NCI-H2107 (cell line): ENCODE data around the gene ANXA7.
"Not testable (repeated sequence)": the region's sequence is repeated elsewhere in the genome, so short reads cannot be mapped to it uniquely, and the experiment has no call there.

Source experiments
- DNase-seq: peaks from one replicate; lab custom pipeline; 2025; lab: John Stamatoyannopoulos, UW

ANXA7 gene

DNA sequence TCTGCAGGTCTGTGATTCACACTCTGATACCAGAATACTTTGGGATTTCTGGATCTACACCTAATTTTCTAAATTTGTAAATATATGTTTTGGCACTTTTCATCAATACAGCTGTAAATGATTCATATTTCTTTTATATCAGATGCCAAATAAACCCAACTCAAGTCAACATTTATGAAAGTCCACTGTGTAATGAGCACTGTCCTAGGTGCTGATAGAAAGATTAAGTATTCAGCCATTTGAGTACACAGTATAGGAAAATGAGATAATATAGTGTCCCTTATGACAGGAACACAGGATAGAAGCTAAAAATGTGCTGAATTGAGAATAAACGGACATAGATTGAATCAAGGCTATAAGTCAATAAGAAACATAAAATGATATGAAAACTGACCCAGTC is 6.4 kb downstream of the ANXA7 start:
- no peak for DNase-seq

DNA sequence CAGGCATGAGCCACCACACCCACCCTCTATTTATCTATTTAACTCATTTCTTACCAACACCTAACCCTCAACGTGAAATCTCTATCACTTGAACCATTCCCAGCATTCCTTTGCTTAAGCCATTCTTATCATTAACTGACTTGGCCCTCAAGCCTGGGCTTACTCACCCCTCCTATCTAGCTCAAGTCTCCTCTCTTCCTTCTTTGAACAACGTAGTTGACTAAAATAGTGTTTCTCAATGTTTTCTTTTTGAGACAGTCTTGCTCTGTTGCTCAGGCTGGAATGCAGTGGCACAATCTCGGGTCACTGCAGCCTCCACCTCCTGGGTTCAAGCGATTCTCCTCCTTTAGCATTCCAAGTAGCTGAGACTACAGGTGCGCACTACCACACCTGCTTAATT is 7.0 kb downstream of the ANXA7 start:
- no peak for DNase-seq

DNA sequence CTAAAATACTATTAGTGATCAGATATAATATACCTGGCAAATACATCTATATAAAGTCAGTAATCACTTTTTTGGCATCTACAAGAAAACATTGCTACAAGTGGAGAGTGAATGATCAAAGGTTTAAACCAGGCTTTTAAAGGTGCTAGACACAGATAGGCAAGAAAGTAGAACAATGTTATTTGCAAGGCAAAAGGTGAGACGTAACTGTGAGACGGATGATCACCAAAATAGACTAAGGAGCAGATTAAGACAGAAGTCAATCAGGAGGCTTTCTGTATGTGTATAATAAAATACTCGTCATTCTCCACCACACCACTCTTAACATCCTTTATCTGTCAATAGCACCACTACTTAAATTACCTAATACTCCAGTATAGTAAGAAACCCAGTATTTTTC is 8.3 kb downstream of the ANXA7 start:
- no peak for DNase-seq

GRCh38 chr10:73404690-73405089 is 9.2 kb downstream of the ANXA7 start:
- DNase-seq, result no peak

- no peak for DNase-seq
Observed at GRCh38 chr10:73401636-73402035, 12.2 kb downstream of the ANXA7 start.

DNA sequence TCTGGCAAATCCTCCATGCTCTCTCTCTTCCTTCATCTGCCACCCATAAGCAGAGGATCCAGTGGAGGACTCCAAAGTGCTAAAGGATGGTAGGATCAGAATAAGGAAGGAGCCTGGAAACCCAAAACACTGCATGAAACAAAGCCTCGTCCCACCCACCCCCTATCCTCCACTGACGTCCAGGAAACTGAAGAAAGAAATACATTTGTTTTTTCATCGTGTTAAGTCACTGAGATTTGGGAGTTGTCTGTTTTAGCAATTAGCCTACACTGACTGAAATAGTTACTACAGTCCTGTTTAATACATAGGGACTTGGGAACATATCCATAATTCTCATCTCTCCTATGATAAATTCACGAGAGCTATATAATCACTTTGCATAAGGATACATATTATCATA is 14.8 kb downstream of the ANXA7 start:
- DNase-seq, result no peak

DNA sequence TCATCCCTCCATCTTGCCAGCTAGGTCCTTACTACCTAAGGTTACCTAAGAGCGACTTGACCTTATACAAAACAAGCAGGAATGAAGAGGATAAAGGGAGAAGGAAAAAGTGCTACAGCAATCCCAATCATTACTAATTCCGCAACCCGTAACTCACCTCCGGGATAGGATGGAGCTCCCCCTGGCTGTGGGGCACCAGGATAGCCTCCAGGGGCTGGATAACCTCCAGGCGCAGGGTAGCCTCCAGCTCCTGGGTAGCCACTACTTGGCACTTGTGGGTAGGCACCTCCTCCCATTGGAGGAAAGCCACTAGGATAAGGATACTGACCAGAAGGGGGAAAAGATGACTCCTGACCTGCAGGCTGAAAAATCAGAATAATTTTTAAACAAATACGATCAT is 15.8 kb downstream of the ANXA7 start:
- DNase-seq, result no peak

DNA sequence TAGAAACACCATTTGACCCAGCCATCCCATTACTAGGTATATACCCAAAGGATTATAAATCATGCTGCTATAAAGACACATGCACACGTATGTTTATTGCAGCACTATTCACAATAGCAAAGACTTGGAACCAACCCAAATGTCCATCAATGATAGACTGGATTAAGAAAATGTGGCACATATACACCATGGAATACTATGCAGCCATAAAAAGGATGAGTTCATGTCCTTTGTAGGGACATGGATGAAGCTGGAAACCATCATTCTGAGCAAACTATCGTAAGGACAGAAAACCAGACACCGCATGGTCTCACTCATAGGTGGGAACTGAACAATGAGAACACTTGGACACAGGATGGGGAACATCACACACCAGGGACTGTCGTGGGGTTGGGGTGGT is 19.5 kb downstream of the ANXA7 start:
- not testable (repeated sequence) for DNase-seq

DNA sequence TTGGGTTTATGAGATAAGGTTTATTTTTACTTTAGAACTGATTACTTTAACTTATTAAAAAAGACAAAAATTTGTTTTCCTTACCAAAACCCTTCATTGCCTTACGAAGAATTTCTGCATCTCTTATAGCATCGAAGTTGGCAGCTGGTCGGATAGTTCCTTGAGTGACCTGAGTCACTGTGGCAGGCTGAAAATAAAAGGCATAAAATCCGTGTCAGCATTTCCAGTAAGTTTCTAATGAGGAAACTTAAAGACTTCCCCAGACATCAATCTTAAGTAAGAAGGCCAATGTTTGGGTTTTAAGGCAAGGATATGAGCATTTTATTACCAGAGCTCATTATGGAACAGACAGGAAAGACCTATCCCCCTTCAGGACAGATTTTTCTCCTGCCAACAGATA is 25.6 kb downstream of the ANXA7 start:
- DNase-seq, result no peak

DNA sequence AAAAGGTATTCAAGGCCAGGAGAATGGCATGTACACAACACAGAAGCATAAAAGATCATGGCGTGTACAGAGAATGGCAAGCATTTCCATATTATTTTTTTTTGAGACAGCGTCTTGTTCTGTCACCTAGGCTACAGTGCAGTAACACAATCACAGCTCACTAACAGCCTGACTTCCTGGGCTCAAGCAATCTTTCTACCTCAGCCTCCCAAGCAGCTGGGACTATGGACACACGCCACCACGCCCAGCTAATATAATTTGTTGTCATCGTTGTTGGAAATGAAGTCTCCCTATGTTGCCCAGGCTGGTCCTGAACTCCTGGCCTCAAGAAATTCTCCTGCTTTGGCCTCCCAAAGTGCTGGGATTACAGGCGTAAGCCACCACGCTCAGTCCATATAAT is 27.3 kb downstream of the ANXA7 start:
- no peak for DNase-seq

DNA sequence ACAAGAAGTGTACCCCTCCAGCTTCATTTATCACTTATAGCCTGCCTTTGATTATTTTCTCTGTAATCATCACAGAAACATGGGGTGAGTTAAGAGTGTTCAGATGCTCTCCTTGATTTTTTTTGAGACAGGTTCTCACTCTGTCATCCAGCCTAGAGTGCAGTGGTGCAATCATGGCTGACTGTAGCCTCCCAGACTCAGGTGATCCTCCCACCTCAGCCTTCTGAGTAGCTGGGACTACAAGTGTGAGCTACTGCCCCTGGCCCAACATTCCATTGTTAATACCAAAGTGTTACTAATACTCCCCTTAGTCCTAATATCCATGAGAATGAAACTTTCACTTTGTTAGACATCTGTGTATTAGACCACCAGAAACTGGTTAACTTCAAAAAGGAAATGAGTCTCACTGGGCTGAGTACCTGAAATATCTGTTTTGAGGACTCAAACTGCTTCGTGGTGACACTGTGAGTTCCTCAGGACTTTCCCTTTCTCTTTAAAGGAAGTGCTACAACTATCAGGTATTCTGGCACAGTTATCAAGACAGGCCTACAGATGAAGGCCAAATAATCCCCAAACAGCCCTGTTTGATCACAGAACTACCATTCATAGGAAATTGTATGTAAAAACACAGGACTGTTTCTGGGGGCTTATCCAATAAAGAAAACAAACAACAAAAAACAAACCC is 34.7 kb downstream of the ANXA7 start:
- no peak for DNase-seq

- no peak for DNase-seq
Observed at GRCh38 chr10:73376679-73377078, 37.2 kb downstream of the ANXA7 start.

DNA sequence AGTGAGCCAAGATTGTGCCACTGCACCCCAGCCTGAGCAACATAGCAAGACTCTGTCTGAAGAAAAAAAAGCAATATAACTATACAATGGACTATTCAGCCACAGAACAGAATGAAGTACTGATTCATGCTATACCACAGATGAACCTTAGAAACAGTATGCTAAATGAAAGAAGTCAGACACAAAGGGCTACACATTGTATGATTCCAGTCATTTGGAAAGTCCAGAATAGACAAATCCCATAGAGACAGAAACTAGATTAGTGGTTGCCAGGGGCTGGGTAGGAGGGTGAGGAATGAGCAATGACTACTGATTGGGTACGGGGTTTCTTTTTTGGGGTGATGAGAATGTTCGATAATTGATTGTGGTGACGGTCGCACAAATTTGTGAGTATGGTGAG is 45.6 kb downstream of the ANXA7 start:
- no peak for DNase-seq

DNA sequence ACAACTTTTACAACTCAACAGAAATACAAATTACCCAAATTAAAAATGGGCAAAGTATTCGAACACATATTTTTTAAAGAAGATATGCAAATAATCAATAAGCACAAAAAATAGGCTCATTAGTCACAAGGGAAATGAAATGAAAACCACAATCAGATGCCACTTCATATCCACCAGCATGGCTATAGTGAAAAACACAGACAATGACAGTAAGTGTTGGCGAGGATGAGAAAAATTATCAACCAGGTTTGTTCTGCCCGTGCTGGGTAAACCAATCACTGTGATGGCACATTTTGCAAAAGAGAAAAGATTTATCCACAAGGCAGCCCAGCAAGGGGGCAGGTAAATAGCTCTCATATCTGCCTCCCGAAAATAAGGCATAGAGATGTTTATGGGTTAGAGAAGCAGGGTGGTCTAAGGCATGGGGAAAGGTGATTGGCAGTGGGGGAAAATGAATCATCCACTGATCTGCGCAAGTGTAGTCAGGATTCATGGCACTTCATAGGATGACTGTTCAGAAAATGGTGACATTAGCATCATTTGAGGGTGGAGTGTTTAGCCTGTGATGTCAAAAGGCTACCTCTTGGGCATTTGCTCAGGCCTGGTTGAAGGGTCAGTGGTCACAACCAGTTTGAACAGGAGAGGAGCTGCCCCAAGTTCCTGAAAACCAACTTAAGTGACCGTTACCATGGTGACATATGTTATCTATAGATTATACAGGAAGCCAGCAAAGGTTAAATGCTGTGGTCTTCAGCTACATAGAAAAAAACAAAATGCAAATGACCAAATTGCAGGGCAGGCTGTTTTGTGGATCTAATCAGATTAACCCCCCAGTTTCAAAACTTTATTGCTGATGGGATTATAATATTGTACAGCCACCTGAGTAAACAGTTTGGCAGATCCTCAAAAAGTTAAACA is 47.2 kb downstream of the ANXA7 start:
- DNase-seq, result no peak

GRCh38 chr10:73364964-73365363 is 48.9 kb downstream of the ANXA7 start:
- DNase-seq, result no peak

GRCh38 chr10:73359492-73359891 is 54.4 kb downstream of the ANXA7 start:
- no peak for DNase-seq

DNA sequence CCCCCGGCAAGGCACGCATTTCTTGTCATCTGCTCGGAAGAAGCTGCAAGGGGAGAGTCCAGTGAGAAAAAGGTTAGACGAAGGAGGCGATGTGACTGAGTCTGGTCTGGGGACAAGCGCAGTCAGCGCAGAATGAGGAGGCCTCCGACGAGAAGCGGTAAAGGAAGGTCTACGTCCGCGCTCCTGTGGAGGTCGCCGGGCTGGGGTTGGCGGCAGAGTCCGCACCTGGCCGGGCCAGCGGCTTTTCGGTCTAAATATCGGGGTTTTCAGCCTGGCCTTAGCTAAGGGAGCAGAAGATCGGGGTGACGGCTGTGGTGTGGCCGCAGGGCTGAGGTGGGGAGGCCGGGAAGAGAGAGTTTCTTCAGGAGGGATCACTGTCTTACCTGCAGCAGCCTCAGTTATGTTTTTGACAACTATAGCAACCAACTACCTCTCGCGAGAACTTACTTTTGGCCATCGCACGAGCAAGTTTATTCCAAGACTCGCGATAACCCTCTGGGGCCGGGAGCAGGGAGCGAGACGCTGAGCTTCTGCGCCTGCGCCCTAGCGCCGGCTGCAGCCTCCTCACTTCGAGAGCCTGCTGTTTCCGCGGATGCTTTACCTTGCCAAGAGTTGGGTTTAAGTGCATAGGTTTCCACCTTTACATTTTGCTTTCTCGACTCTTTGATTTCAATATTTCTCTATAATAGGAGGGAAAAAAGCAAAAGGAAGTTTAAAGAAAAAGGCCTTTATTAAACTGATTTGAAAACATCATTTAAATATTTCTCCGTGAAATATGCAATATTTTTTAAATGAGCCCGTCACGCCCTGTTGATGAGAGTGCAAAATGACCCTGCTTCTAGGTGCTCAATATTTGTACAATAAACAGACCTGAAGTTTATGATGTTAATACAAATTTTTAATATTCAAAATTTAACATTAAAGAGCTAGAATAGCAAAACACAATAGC is 55.3 kb downstream of the ANXA7 start, which contains the start of gene CFAP70:
CFAP70 (minus strand) TSS at position 534 of the 949 bp plus-strand sequence. CDS start 4,068 bp downstream, outside the sequence.
- DNase-seq, result peak; percentile 85

DNA sequence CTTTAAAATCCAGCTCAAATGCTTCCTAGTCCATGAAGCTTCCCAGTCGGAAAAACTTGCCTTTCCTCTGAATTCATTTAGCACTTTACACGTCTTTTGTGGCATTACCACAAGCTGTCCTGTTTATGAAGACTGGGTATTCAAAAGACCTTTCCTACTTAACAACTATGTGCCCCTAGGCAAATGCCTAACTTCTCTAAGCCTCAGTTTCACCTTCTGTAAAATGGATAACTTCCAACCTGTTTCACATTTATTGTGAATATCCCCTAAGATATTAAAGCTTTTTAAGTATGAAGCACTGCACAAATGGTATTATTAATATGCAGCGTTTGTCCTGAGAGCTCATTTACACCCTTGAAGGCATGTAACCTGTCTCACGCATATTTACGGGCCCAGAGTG is 56.0 kb downstream of the ANXA7 start:
- no peak for DNase-seq

DNA sequence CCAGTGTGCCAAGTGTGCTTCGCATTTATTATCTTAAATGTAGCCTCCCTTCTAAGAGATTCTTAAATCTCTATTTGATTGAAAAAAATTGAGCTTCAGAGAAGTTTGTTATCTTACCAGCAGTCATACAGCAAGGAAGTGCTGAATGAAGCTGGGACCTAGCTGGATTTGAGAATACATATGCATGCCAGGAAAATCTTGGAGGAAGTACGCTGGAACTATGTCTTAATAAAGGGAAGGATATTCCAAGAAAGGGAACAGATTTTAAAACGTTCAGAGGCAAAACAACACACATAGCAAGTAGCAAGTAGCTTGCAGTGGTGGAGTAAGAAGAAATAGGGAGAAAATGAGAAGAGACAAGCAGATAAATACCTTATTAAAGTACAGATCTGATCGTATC is 56.7 kb downstream of the ANXA7 start:
- DNase-seq, result no peak

- no peak for DNase-seq
Observed at GRCh38 chr10:73344269-73344668, 69.6 kb downstream of the ANXA7 start.

DNA sequence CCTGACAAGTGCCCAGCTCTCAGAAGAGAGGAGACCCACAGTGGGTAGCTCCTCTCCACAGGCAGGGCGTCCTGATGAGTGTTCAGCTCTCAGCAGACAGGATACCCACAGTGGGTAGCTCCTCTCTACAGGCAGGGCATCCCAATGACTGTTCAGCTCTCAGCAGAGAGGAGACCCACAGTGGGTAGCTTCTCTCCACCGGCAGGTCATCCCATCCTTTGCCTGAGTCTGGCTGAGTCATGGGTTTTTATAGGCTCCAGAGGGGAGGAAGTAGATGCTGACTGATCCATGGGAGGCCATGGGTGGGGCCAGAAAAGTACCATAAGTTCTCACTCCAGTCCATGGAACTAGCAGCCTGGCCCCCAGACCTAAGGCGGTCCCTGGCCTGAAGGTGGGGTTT is 73.7 kb downstream of the ANXA7 start:
- DNase-seq, result no peak

GRCh38 chr10:73339436-73339835 is 74.4 kb downstream of the ANXA7 start:
- DNase-seq, result no peak
